Fibroblast of villous mesenchyme (primary cell): ENCODE data around the gene CISH. TPM values are rescaled to one million over a fixed set of nuclear protein-coding genes. Genes with fewer than 3 reads are reported as not detected.

ENCODE experiments used
- DNase-seq: peaks from one replicate; pipeline ENCODE4 v3.0.0-alpha.2; 2010; ENCODE audit warnings: low read depth
- H3K4me3 ChIP-seq: 2 replicates; pipeline ENCODE4 v1.5.1; 2011; ENCODE audit warnings: low read depth, mild to moderate bottlenecking, low read length
- total RNA-seq: library from RNA; depleted of rRNA; stranded (reverse); fragments of >200 nt; gene quantifications from 2 replicates; pipeline ENCODE4 v1.2.3, GENCODE V29; 2012
- TF ChIP-seq, protein P1 (sequence below): IDR thresholded peaks from 2 replicates; pipeline ENCODE4 v1.5.1; 2012; ENCODE audit warnings: low read depth, mild to moderate bottlenecking, low read length; ENCODE audit not compliant: insufficient read depth

CISH gene
- total RNA-seq, 1 donor: 0.86 TPM

- no peak for DNase-seq
- no peak overlapping the region for H3K4me3 ChIP-seq
- TF ChIP-seq, protein P1, sequence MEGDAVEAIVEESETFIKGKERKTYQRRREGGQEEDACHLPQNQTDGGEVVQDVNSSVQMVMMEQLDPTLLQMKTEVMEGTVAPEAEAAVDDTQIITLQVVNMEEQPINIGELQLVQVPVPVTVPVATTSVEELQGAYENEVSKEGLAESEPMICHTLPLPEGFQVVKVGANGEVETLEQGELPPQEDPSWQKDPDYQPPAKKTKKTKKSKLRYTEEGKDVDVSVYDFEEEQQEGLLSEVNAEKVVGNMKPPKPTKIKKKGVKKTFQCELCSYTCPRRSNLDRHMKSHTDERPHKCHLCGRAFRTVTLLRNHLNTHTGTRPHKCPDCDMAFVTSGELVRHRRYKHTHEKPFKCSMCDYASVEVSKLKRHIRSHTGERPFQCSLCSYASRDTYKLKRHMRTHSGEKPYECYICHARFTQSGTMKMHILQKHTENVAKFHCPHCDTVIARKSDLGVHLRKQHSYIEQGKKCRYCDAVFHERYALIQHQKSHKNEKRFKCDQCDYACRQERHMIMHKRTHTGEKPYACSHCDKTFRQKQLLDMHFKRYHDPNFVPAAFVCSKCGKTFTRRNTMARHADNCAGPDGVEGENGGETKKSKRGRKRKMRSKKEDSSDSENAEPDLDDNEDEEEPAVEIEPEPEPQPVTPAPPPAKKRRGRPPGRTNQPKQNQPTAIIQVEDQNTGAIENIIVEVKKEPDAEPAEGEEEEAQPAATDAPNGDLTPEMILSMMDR: no peak
Measured at GRCh38 chr3:50583897-50584296, 27.7 kb downstream of the CISH start.

GRCh38 chr3:50582083-50582482, 29.5 kb downstream of the CISH start:
- TF ChIP-seq, protein P1: no peak
- no peak overlapping the region for H3K4me3 ChIP-seq
- DNase-seq: no peak

GRCh38 chr3:50581459-50581842, 30.1 kb downstream of the CISH start:
- DNase-seq: no peak
- TF ChIP-seq, protein P1: no peak
- H3K4me3 ChIP-seq: no peak overlapping the region

DNA sequence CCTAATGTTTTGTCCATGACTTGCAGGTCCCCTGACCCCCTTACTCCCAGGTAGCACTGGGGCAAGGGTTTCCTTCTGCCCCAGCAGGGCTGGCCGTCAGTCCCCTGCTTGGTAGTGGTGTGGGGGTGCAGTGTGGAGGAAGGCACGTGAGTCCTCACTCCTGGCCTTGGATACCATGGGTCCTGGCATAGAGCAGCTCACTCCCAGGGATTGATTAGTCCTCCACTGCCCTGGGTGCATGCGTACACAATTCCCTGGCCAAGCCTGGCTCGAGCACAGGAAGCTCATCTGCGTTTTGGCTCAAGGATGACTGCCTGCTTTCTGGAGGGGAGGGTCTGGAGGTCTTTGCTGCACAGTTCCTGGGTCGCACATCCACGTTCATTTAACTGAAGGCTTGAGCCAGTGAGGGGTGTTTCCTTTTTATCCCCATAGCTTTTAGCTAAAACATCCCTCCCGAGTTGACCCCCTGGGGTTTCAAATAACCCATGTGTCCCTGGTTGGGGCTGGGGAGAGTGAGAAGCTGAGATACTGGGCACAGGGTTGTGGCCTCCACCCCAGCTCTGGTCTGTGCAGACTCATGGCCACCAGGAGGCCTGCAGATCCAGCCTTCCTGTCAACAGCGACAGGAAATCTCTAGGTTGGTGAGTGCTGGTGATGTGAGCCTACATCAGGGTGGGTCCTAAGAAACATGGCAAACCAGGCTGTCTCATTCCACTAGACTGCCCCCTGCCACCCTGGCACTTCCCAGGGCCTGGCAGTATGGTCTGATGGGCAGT, 30.7 kb downstream of the CISH start:
- TF ChIP-seq, protein P1: no peak
- DNase-seq: no peak
- H3K4me3 ChIP-seq: no peak overlapping the region

DNA sequence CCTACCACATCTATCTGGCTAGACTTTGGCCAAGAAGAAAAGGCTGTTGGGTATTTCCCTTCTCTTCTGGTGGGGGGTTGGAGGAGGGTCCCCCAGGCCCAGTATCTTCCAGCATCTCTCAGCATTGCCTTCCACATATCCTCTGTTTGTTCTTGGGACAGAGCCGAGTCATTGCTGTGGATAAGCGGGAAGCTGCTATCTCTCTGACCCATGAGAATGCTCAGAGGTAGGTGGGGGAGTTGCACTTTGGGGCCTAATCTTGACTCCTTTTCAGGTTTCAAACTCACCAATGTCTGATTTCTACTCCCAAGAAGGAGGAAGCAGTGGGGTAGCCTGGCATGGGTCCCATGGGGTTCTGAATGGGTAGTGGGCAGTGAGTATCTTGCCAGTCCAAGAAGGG, 34.2 kb downstream of the CISH start:
- no peak for DNase-seq
- TF ChIP-seq, protein P1: no peak
- H3K4me3 ChIP-seq: no peak overlapping the region

GRCh38 chr3:50575372-50575771, 36.2 kb downstream of the CISH start:
- no peak overlapping the region for H3K4me3 ChIP-seq
- DNase-seq: no peak
- TF ChIP-seq, protein P1: no peak

GRCh38 chr3:50574444-50574831, 37.1 kb downstream of the CISH start:
- H3K4me3 ChIP-seq: no peak overlapping the region
- TF ChIP-seq, protein P1: no peak
- no peak for DNase-seq
